Measurements from ENCODE around the gene FBXO8.

The FBXO8 gene

DNA sequence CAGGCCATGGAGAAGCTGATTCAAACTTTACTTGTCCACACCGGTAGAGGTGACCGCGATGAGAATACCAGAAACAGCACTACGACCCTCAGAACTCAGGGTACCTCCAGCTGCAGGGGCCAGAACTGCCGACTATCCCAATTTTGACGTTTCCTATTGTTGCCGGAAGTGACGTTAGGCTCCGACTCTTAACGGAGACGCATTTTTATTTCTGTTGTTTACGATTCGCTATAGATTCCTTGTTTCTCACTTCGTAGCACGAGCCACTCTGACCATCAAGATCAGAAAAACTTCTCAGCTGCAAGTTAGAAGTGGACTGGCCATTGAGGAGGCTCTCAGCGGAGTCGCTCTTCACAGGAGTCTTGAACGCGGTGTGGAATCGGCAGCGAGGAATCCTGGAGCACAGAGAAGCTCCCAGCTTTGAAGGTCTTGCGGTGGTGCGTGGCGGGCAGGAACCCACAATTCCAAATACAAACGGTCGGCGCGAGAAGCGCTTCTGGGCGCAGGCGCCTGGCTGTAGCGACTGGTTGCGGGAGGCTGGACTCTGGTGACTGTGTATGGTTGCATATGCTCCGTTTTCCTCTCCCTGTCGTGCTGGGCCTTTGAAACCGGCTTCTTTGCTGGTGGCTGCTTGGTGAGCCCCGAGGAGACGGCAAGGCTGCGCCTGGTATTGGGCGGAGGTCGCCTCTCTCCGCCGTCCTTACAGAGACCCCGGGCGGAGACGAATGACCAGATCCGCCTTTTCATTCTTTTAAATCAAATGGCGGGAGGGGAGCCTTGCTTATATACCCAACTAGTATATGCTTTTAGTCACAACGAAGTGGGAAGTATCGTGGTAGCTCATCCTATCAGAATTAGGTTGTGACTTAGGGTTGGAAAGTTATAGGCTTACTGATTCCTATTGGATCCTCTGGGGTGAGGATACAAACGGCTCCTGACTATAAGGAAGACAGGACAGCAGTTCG lies at the start of gene FBXO8, which contains the start of gene CEP44:
FBXO8 (minus strand) TSS at position 161 of the 965 bp plus-strand sequence. CDS start 20,575 bp downstream, outside the sequence.
CEP44 (plus strand) TSS at position 405 of the 965 bp plus-strand sequence. CDS start 15,211 bp downstream, outside the sequence.
- H3K4me3 ChIP-seq (ENCODE audit: severe bottlenecking): peak within 1 kb of the TSS; percentile 71
- H3K27ac ChIP-seq (ENCODE audit: poor library complexity, severe bottlenecking): peak within 1 kb of the TSS; percentile 87
- H3K9me3 ChIP-seq (ENCODE audit: severe bottlenecking): no peaks in the 10 kb centered on the region
- H3K4me1 ChIP-seq (ENCODE audit: insufficient read depth, poor library complexity, severe bottlenecking): peaks cover 7% of the 10 kb centered on the region
- ATAC-seq (ENCODE audit: low read depth) (peak; percentile 76), DNase-seq (ENCODE audit: low spot score) (peak; percentile 57)
- TF ChIP-seq CTCF (IDR thresholded peaks at IDR 0.05; ENCODE audit: poor library complexity, severe bottlenecking): no peak
- H3K27me3 ChIP-seq (ENCODE audit: insufficient read depth, poor library complexity, severe bottlenecking): no peaks in the 10 kb centered on the region
- no peaks in the 10 kb centered on the region for H3K36me3 ChIP-seq (ENCODE audit: low read depth)

DNA sequence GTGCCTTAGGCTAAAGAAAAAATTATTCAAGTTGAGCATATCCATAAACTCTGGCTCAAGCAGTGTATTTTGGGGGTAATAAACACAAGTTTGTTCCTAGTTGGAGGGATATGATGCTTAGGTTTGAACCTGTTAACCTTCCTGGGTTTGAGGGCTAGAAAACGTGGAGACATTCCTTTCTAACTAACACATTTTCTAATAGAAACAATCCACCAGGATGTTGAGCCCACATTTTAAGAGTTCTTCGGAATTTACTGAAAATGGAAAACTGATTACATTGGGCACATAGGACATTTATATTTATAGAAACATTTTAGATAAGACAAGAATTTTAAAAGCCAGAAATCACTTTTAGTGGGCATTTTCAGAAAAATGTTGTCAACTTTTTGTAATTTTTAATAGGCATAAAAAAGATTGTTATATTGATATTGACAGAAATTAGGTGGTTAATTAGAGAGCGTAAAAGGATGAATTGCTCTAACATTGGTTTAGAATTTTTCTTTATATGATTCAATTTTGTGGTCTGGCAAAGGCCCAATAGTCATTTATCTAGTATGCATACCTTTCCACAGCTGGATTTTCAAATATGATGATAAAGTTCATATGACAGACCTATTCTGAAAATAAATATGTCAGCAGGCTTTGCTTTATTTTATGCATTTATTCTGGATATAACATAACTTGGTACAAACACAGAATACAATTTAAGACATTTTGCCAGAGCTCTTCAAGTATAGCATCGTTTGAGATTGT lies 49.5 kb upstream of the FBXO8 start:
- Histone ChIP-seq H3K9me3 (ENCODE audit: severe bottlenecking) (no peaks in the 10 kb centered on the region), H3K4me1 (ENCODE audit: insufficient read depth, poor library complexity, severe bottlenecking) (peaks cover 30% of the 10 kb centered on the region), H3K4me3 (ENCODE audit: severe bottlenecking) (no peak overlapping the region), H3K27me3 (ENCODE audit: insufficient read depth, poor library complexity, severe bottlenecking) (no peaks in the 10 kb centered on the region), H3K36me3 (ENCODE audit: low read depth) (no peaks in the 10 kb centered on the region), H3K27ac (ENCODE audit: poor library complexity, severe bottlenecking) (peak overlapping the region; percentile 43)
- DNase-seq (ENCODE audit: low spot score) (no peak), ATAC-seq (ENCODE audit: low read depth) (peak; percentile 57)
- TF ChIP-seq CTCF (IDR thresholded peaks at IDR 0.05; ENCODE audit: poor library complexity, severe bottlenecking): no peak

GRCh38 chr4:174324725-174325124 lies 41.3 kb upstream of the FBXO8 start:
- Histone ChIP-seq H3K36me3 (ENCODE audit: low read depth) (peaks cover 4% of the 10 kb centered on the region), H3K9me3 (ENCODE audit: severe bottlenecking) (no peaks in the 10 kb centered on the region), H3K4me1 (ENCODE audit: insufficient read depth, poor library complexity, severe bottlenecking) (no peaks in the 10 kb centered on the region), H3K27me3 (ENCODE audit: insufficient read depth, poor library complexity, severe bottlenecking) (no peaks in the 10 kb centered on the region), H3K4me3 (ENCODE audit: severe bottlenecking) (no peak overlapping the region), H3K27ac (ENCODE audit: poor library complexity, severe bottlenecking) (no peak overlapping the region)
- DNase-seq (ENCODE audit: low spot score) (no peak), ATAC-seq (ENCODE audit: low read depth) (no peak)
- TF ChIP-seq CTCF (IDR thresholded peaks at IDR 0.05; ENCODE audit: poor library complexity, severe bottlenecking): no peak

DNA sequence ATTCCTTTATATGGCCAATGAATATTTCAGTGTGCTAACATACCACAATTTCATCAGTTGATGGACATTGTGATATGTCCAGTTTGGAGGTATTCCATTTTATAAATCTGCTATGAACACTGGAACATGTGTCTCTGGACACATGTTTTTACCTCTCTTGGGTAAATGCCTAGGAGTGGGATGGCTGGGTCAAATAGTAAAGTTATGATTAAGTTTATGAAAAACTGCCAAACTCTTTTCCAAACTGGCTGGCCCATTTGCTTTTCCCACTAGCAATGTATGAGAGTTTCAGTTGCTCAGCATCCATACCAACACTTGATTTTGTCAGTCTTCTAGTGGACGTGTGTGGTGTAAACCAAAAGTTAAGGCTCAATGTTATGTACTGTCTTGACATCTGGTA lies 40.8 kb upstream of the FBXO8 start:
- ATAC-seq (ENCODE audit: low read depth) (no peak), DNase-seq (ENCODE audit: low spot score) (no peak)
- H3K36me3 ChIP-seq (ENCODE audit: low read depth): peaks cover 9% of the 10 kb centered on the region
- no peaks in the 10 kb centered on the region for H3K4me1 ChIP-seq (ENCODE audit: insufficient read depth, poor library complexity, severe bottlenecking)
- H3K4me3 ChIP-seq (ENCODE audit: severe bottlenecking): no peak overlapping the region
- H3K27ac ChIP-seq (ENCODE audit: poor library complexity, severe bottlenecking): no peak overlapping the region
- TF ChIP-seq CTCF (IDR thresholded peaks at IDR 0.05; ENCODE audit: poor library complexity, severe bottlenecking): no peak
- H3K27me3 ChIP-seq (ENCODE audit: insufficient read depth, poor library complexity, severe bottlenecking): no peaks in the 10 kb centered on the region
- no peaks in the 10 kb centered on the region for H3K9me3 ChIP-seq (ENCODE audit: severe bottlenecking)
